A172 (cell line): ENCODE results near the gene DOCK9. TPM values are rescaled to one million over a fixed set of nuclear protein-coding genes. Genes with fewer than 3 reads are reported as not detected.

Source experiments
- DNase-seq: peaks from one replicate; pipeline ENCODE4 v3.0.0-alpha.2; 2015; ENCODE audit warnings: low spot score
- total RNA-seq: library from RNA; depleted of rRNA; stranded (reverse); fragments of >200 nt; shearing (Covaris generic); gene quantifications from 2 replicates; pipeline ENCODE4 v1.2.3, GENCODE V29; 2014

Gene DOCK9
- total RNA-seq, 1 experiment from 2014 or later = 153 TPM

DNA sequence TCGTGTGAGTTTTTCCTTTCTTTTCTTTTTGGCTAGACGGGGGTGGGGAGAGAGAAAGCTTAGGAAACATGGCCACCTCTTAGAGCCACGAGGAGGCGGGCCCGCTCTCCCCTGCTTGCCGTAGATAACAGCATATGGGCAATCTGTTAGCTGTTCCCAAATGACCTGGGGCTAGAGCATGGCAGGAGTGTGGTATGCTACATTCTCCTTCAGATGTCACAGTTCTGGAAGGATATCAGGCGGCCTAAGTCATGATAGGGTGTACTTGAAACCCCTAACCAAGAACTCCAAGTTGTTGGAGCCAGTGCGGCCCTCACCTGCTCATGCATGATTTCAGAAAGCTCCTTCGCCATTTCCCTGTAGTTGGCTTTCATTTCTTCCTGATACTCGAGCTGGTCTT is 181.1 kb downstream of the DOCK9 start:
- no peak for DNase-seq

DNA sequence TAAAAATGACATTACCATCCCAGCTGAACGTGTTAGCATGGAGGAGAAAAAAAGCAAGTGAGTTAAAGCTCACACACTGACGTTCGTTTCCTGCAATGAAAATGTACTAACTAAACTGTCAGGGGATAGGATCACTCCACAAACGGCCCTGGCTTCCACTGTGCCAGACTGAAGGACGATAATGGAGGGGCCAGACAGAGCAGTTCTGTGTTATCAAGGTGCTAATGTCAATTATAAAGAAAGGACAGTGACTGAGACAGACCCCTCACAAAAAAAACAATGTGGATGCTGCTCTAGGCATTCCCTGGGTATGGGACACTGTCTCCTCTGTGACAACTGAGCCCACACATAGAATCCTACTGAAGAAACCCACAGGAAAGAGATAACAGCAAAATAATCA is 181.7 kb downstream of the DOCK9 start:
- no peak for DNase-seq

DNA sequence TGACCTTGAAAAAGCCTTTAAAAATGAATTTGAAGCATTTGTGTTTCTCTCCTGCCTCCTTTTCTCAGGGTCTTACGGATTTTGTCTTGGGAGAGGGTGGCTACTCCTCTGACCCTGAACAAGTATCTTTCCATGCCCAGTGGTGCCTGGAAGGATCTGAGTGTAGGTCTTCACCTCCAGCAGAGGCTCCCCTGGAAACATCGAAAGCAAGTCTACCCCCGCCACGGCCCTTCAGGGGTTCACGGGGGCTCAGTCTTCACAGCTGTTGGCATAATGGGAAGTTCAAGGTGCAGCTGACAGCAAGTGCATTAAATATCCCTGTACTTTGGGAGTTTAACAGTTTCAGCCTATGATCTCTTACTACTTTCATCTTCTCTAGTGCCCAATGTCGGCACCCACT is 182.6 kb downstream of the DOCK9 start:
- DNase-seq = no peak

DNA sequence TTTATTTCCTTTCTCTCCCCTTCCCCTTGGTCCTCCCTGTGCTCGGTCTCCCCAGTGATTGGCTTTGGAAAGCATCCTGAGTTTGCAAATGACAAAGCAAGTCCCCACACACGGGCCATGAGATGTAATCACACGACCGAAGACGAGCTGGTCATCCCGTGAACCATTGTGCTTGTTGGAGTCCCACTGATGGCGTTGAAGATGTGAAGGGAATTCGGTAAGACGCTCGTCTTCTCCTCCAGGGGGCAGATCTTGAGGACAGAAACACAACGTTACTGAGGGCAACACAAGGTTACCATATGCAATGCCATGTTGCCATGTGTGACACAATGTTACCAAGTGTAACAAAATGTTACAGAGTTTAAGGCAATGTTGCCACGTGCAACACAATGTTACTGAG is 183.4 kb downstream of the DOCK9 start:
- no peak for DNase-seq

DNA sequence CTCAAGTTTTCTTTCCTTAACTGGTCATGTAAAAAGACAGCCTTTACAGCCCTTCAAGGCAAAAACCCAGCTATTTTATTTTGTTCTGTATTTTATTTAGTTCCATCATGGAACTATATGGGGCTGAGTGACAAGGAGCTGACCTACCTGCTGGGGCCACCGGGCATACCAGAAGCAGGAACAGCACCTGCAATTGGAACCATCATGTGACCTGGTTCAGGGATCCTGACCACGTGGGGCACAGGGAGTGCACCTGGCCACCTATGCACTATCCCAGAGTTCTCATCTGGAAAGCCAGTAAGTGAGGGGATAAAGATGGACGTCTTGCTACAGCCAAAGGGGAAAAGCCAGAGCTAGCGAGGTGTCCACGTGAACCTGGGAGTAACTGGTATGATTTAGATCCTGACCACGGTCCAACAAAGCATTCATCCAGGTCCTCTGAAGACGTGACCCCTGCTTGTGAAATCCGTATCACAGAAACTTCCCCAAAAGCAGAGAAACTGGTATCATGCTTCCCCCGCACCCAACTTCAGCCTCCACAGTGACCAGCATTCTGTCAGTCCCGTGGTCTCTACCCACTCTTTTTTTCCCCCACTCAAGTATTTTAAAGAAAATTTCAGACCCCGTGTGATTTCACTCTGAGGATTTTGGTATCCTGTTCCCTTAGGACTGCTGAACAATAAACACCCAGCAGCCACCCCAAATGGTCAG is 184.9 kb downstream of the DOCK9 start:
- DNase-seq = no peak

DNA sequence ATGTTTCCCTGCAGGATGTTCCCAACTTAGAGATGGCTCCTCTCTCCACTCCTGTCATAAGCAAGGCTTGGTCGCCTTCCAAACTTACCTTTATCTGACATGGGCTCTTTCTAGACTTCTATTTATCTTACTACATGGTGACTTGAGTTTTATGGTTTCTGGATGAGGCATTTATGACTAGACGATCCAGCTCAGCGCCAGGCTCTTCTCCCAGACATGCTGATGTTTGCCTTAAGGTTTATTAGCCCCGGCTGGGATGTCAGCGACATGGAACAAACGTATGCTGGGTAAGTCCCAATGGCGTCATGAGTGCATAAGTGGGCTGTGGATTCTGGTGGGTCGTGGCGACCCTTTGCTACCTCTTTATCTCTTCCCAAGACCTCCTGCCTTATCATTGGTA is 185.5 kb downstream of the DOCK9 start:
- no peak for DNase-seq

DNA sequence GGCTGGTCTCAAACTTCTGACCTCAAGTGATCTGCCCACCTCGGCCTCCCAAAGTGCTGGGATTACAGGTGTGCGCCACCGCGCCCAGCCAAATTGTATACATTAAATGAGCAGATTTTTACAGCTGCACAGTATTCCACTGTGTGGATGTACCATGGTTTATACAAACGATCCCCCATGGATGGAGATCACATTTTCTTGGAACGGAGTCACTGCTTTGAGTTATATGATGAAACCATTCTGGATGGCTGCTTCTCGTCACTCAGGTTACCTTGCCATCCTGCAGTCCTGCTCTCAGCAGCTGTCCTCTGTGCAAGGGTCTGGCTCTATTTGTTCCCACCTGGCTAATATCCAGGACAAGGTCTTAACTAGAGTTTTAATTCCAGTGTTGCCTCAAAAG is 186.3 kb downstream of the DOCK9 start:
- DNase-seq = no peak

DNA sequence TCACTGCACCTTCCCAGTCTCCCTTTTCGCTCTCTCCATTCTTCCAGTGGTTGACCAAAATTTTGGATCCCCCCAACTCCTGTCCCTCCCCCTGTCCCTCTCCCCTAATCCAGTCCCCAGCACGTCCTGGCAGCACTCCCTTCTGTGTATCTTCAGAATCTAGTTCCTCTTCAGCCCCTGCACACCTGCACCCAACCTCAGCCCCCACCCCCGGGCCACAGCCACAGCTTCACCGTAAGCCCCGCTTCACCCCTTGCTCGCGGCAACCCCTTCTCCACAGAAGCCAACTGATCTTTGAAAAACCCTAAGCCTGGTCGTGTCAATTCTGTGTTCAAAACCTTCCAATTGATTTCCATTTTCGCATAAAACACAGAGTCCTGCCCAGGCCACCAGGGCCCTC is 189.9 kb downstream of the DOCK9 start:
- DNase-seq = no peak

DNA sequence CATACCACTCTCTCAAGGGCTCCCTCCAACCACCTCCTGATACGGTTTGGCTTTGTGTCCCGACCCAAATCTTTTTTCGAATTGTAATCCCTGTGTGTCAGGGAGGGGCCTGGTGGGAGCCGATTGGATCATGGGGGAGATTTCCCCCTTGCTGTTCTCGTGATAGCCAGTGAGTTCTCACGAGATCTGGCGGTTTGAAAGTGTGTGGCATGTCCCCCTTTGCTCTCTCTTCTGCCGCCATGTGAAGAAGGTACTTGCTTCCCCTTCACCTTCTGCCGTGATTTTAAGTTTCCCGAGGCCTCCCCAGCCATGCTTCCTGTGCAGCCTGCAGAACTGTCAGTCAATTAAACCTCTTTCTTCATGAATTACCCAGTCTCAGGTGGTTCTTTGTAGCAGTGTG is 190.7 kb downstream of the DOCK9 start:
- no peak for DNase-seq

DNA sequence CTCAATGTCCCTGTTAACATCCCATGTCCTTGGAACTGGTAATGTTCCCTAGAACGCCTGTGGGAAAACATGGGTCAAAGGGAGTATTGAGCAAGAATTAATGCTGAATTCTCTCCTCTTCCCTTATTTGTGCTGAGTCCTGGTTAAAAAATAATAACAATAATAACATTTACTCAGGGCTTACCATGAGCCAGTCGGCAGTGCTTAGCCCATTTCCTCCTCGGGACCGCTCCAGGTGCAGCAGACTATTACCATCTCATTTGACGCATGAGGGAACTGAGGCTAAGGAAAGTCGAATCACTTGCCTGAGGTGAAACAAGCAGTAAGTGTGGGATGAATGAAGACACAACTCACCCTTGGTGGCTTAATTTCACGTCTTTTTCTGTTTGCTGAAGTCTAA is 191.8 kb downstream of the DOCK9 start:
- no peak for DNase-seq

DNA sequence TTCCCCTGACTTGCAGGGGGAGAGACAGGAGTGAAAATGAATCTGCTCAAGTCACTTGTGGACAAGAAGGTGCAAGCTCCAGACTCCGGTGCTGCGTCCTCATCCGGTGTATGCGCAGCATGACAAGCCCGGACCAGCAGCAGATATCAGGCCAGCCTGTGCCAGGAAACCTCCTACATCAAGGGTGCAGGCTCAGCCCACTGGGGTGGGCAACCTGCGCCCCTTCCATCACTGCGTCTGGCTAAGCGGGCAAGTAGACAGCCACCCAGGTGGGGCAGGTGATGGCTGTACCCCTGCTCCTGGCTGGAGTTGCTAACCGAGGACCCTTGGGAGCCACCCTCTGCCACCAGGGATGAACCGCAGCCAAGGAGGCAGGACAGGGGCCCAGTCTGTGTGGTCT is 192.5 kb downstream of the DOCK9 start:
- DNase-seq = no peak

DNA sequence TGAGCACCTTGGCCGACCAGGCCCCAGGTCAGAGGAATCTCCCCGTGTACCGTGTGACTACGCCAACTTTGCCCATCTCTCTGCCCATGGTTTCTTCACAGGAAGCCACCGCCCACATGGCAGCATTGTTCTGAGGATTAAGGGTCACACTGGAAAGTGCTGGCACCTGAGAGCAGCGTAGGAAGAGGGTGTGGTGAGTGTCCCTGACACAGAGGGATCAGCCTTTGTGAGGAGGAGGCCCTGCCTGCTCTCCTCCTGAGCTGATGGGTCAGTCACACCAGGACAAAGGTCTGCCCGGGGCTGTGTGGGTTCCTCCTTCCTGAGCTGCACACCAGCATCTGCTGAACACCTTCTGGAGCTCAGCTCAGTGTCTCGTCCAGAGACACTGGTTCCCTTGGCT is 193.2 kb downstream of the DOCK9 start:
- DNase-seq = no peak

DNA sequence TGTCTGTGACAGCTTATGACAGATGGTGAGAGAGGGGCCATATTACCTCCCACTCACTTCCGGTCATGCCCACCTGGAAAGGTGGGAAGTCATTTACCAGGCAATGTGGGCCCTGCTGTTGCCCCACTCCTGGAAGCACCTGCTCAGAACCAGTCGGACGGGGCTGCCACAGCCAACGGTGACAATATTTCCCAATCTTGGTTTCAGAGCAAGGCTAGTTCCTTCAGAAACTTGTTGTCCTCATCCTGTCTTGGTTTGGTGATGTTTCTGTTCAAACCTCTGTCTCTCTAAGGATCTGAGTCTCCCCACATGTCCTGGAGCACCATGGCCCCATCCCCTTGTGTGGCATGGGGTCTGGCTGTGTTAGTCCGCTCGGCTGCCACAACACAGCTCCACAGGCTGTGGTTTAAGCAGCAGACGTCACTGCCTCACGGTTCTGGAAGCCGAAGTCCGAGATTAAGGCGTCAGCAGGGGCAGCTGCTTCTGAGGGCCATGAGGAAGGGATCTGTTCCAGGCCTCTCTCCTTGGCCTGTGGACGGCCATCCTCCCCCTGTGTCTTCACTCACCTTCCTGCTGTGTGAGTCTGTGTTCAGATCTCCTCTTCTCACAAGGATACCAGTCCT is 193.9 kb downstream of the DOCK9 start:
- no peak for DNase-seq

DNA sequence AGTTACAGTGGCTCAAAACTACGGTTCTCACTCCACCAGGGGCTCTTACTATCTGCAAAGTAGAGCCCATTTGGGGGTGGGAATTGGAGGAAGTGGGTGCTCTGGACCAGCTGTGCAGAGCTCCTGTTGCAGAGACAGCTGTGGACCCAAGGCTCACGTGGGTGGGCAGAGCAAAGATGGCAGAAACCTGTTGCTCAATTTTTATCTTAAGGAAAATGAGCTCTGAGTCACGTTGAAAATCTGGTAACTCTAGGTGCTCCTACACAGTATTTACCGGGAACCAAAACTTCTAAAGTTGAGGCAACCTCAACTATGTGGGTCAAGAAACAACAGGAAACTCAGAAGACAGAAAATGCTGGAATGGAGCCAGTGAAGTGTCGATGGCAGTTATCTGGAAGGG is 195.2 kb downstream of the DOCK9 start:
- no peak for DNase-seq

DNA sequence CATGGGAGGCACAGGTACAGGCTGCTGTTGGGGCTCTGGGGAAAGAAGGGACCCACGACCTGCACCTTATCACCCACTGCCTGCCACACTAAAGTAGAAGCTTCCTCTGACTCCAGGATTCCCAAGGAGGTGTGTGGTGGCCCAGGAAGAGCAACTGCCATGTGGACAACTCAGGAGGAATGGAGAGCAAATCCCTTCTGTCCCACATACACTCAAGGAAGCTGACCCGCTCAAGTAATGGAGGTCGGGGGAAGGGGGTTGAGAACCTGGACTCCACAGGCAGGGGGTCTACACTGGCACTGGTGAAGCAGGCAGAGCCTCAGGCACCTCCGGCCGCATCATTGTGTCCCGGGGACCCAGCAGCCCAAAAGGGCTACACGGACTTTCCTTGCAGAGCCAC is 196.0 kb downstream of the DOCK9 start:
- DNase-seq = no peak

DNA sequence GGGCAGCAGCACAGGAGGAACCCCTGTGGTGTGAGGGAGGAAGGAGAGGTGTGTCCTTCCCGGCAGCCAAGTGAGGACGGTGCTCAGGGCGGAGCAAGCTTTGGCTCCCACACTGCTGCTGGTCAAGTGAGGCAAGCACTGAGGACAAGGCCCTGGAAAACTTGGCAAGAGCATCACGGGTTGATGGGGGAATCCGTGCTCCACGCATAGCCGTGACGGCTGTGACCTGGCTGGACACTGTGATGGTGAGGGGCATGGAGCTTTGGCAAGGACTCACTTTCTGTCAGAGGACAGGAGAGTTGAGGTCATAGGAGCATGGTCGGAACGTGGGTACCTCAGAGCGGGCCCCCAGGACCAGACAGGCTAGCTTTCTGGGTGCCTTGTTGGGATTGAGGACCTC is 196.4 kb downstream of the DOCK9 start:
- DNase-seq = no peak

DNA sequence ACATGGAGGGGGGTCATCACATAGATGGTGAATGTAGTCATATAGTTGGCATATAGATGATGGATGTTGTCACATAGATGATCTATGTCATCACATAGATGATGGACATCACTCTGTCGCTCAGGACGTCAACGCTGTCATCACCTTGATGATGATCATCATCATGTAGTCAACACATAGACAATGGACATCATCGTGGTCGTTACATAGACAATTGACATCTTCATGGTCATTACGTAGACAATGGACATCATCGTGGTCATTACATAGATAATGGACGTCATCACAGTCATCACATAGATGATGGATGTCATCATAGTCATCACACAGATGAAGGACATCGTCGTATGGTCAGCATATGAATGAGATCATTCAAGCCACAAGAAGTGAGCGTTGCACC is 196.8 kb downstream of the DOCK9 start:
- DNase-seq = no peak

DNA sequence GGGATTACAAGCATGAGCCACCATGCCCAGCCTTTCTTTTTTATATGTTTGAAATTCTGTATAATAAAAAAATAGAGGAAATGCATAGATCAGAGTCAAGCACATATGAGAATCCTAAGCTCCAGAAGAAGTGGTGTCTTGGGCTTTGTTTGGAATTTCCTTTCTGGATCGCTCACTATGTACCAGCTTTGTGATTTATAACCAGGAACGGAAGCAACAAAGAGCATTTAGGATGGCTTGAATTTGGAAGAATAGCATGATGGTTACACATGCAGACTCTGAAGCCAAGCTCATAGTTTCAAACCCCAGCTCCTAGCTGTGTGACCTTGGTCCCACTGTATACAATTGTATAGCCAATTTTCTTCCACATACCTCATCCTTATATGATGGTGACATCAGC is 197.4 kb downstream of the DOCK9 start:
- no peak for DNase-seq

DNA sequence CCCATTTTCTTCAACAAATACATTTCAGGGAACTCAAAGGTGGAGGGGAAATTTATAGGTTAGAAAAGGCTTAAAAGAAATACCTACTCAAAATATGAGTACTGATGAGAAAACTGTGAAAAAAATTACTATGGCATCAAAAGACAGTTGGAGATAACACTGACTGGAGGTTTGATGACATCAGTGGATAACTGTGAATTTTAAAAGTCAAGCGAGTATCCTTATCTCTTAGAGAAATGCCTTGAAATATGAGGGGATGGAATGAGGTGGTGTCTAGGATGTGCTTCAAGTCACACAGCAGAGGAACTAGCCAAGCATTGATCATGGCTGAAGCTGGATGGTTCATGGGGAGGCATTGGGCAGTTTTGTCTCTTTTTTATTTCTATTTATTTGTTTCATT is 198.2 kb downstream of the DOCK9 start:
- no peak for DNase-seq

DNA sequence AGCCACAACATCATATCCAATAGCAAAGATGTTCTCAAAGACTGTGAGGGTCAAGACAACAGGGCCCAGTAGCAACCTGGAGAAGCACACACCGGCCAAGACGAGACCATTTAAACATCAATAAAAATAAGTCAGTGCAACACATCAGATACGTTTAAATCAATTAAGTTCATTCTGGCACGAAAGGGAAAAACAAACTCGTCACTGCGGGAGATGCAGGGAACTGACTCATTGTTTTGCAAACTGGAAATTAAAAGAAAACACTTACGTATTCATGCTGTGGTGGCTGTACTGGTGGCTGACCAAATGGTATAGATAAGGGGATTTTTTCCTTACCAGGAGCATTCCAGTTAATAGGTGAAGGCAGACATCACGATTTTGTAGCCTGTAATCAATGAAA is 199.1 kb downstream of the DOCK9 start:
- DNase-seq = peak; percentile 50

DNA sequence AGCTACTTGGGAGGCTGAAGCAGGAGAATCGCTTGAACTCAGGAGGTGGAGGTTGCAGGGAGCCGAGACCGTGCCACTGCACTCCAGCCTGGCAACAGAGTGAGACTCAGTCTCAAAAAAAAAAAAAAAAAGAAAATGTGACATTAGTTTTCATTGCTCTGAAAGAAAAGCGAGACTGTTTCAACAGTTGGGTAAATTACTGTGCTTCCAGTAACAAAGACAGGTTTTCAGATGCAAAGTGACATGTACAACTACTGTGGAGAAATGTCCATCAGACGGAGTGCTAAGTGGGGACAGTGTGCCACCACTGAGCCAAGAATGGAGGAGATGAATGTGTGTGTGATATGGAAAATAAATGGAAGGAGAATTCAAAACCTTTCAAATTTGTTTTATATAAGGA is 201.2 kb downstream of the DOCK9 start:
- no peak for DNase-seq

DNA sequence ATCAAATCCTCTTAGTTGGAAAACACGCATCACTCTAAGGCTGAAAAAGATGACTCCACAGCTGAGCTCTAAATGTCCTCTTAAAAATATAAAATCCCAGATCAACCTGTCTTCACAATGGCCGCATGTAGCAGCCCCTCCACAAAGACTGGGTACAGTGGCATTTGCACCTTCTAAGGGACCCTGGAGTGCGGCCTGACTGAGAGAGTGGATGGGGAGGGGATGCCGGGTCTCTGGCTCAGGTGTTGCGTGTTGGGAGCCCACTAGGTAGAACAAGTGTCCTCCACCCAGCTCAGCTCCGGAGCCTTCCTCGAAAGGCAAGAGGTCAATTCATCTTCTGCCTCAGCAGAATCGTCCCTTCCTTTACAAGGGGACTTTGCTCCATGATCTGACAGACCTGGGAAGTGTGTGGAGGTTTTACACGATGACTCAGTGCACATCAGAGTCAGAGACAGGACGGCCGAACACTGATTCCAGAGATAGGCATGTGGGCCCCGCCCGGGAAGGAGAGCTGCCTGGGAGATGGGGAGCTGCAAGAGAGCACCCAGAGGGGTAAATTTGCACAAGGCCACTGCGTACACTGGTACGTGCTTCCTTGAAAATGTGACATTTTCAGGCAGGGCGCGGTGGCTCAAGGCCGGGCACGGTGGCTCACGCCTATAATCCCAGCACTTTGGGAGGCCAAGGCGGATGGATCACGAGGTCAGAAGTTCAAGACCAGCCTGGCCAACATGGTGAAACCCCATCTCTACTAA is 201.8 kb downstream of the DOCK9 start:
- DNase-seq = peak; percentile 94

DNA sequence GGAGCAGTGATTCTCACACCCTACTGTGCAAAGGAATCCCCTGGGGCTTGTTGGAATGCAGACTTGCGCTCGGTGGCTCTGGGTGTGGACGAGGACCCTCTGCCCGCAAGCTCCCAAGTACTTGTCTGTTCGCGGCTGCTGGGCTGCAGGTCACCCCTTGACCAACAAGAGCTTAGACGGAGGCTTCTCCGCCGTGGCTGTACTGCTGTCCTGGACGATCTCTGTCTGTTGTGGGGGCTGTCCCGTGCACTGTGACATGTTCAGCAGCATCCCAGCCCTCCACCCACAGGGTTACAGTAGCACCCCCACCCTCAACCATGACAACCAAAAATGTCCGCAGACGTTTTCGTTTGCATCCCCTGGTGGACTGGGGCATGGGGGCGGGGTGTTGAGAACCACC is 202.5 kb downstream of the DOCK9 start:
- DNase-seq = no peak
